ENCODE results near the gene CRIM1. TPM values are rescaled to one million over a fixed set of nuclear protein-coding genes. Genes with fewer than 3 reads are reported as not detected.

CRIM1 gene
- total and polyA plus RNA-seq, 2 experiments from 2014 or later: 76.4 to 485 TPM

- Histone ChIP-seq H4K20me1 (ENCODE audit: insufficient read depth) (no peaks in the 10 kb centered on the region), H3F3A (ENCODE audit: insufficient read depth) (peaks cover 69% of the 10 kb centered on the region), H3K27me3 (replicated peaks; ENCODE audit: insufficient read depth) (no peaks in the 10 kb centered on the region), H3K27ac (peak overlapping the region; percentile 84), H3K9me2 (ENCODE audit: insufficient read depth) (no peaks in the 10 kb centered on the region), H3K4me3 (no peak overlapping the region), H3K9me3 (ENCODE audit: low read depth) (no peaks in the 10 kb centered on the region), H3K4me2 (ENCODE audit: unreplicated experiment) (no peak overlapping the region), H3K36me3 (ENCODE audit: low read depth) (peaks cover 18% of the 10 kb centered on the region), H3K9ac (no peak overlapping the region), H3K79me2 (ENCODE audit: insufficient read depth) (peaks cover 76% of the 10 kb centered on the region), H2AFZ (no peak overlapping the region), H3K4me1 (ENCODE audit: insufficient read depth) (peaks cover 67% of the 10 kb centered on the region)
- no peak for TF ChIP-seq EZH2phosphoT487 (IDR thresholded peaks at IDR 0.05; ENCODE audit: insufficient read depth, low read depth)
- TF ChIP-seq EZH2 (IDR thresholded peaks at IDR 0.05; ENCODE audit: insufficient read depth, poor library complexity, severe bottlenecking): no peak
- in situ Hi-C loops (cut with MboI): loop anchor here (25.0 kb wide), 1 partner anchor 220 kb away; no protein-coding TSS in a partner anchor
- WGBS, 2 experiments (ENCODE audit: low coverage in 1 of 2, low lambda C conversion rate in 2 of 2, missing lambda C conversion rate in 2 of 2): 89 to 93% methylated on average over 4 of the region's 4 CpGs
- DNase-seq: no peak
These were observed 211.3 kb downstream of the CRIM1 start for GRCh38 chr2:36566887-36567286.

GRCh38 chr2:36567711-36568408 is 212.3 kb downstream of the CRIM1 start:
- H3K79me2 ChIP-seq (ENCODE audit: insufficient read depth): peaks cover 86% of the 10 kb centered on the region
- peak overlapping the region; percentile 84 for H3K4me2 ChIP-seq (ENCODE audit: unreplicated experiment)
- no peak overlapping the region for H3K4me3 ChIP-seq
- peak overlapping the region; percentile 84 for H3K27ac ChIP-seq
- H3F3A ChIP-seq (ENCODE audit: insufficient read depth): peaks cover 63% of the 10 kb centered on the region
- H3K36me3 ChIP-seq (ENCODE audit: low read depth): peaks cover 18% of the 10 kb centered on the region
- H3K9ac ChIP-seq: peak overlapping the region; percentile 60
- peaks cover 57% of the 10 kb centered on the region for H3K4me1 ChIP-seq (ENCODE audit: insufficient read depth)
- no peak for DNase-seq
- 97 to 99% methylated on average over 6 of the region's 6 CpGs for WGBS, 2 experiments (ENCODE audit: low coverage in 1 of 2, low lambda C conversion rate in 2 of 2, missing lambda C conversion rate in 2 of 2)
- no peak for TF ChIP-seq EZH2phosphoT487 (IDR thresholded peaks at IDR 0.05; ENCODE audit: insufficient read depth, low read depth)
- no peak for TF ChIP-seq EZH2 (IDR thresholded peaks at IDR 0.05; ENCODE audit: insufficient read depth, poor library complexity, severe bottlenecking)
- H3K9me3 ChIP-seq (ENCODE audit: low read depth): no peaks in the 10 kb centered on the region
- no peak overlapping the region for H2AFZ ChIP-seq
- H3K9me2 ChIP-seq (ENCODE audit: insufficient read depth): no peaks in the 10 kb centered on the region
- H4K20me1 ChIP-seq (ENCODE audit: insufficient read depth): no peaks in the 10 kb centered on the region
- no peaks in the 10 kb centered on the region for H3K27me3 ChIP-seq (replicated peaks; ENCODE audit: insufficient read depth)
- in situ Hi-C loops (cut with MboI): loop anchor here (25.0 kb wide), 1 partner anchor 219 kb away; no protein-coding TSS in a partner anchor

GRCh38 chr2:36568516-36569246 is 213.1 kb downstream of the CRIM1 start:
- DNase-seq: peak; percentile 74
- H3K79me2 ChIP-seq (ENCODE audit: insufficient read depth): peaks cover 87% of the 10 kb centered on the region
- no peaks in the 10 kb centered on the region for H3K27me3 ChIP-seq (replicated peaks; ENCODE audit: insufficient read depth)
- peaks cover 24% of the 10 kb centered on the region for H3K36me3 ChIP-seq (ENCODE audit: low read depth)
- TF ChIP-seq EZH2 (IDR thresholded peaks at IDR 0.05; ENCODE audit: insufficient read depth, poor library complexity, severe bottlenecking) (no peak), EZH2phosphoT487 (IDR thresholded peaks at IDR 0.05; ENCODE audit: insufficient read depth, low read depth) (no peak)
- no peaks in the 10 kb centered on the region for H3K9me3 ChIP-seq (ENCODE audit: low read depth)
- peak overlapping the region; percentile 48 for H3K4me3 ChIP-seq
- H3K27ac ChIP-seq: peak overlapping the region; percentile 84
- peak overlapping the region; percentile 84 for H3K4me2 ChIP-seq (ENCODE audit: unreplicated experiment)
- no peaks in the 10 kb centered on the region for H4K20me1 ChIP-seq (ENCODE audit: insufficient read depth)
- in situ Hi-C loops (cut with MboI): loop anchor here (25.0 kb wide), 1 partner anchor 219 kb away; no protein-coding TSS in a partner anchor
- H3K9ac ChIP-seq: peak overlapping the region; percentile 60
- peaks cover 49% of the 10 kb centered on the region for H3K4me1 ChIP-seq (ENCODE audit: insufficient read depth)
- H2AFZ ChIP-seq: 0 out of 2 replicates have a peak overlapping the region, but pooled peaks have one; percentile 9
- 4 to 8% methylated on average over 6 of the region's 6 CpGs for WGBS, 2 experiments (ENCODE audit: low coverage in 1 of 2, low lambda C conversion rate in 2 of 2, missing lambda C conversion rate in 2 of 2)
- peaks cover 63% of the 10 kb centered on the region for H3F3A ChIP-seq (ENCODE audit: insufficient read depth)
- H3K9me2 ChIP-seq (ENCODE audit: insufficient read depth): no peaks in the 10 kb centered on the region

- H3K4me1 ChIP-seq (ENCODE audit: insufficient read depth): peaks cover 42% of the 10 kb centered on the region
- H3F3A ChIP-seq (ENCODE audit: insufficient read depth): peaks cover 62% of the 10 kb centered on the region
- H3K4me3 ChIP-seq: peak overlapping the region; percentile 48
- peak overlapping the region; percentile 32 for H2AFZ ChIP-seq
- H3K36me3 ChIP-seq (ENCODE audit: low read depth): peaks cover 31% of the 10 kb centered on the region
- H3K9me3 ChIP-seq (ENCODE audit: low read depth): no peaks in the 10 kb centered on the region
- H3K27ac ChIP-seq: peak overlapping the region; percentile 84
- TF ChIP-seq EZH2 (IDR thresholded peaks at IDR 0.05; ENCODE audit: insufficient read depth, poor library complexity, severe bottlenecking) (no peak), EZH2phosphoT487 (IDR thresholded peaks at IDR 0.05; ENCODE audit: insufficient read depth, low read depth) (no peak)
- peak overlapping the region; percentile 60 for H3K9ac ChIP-seq
- WGBS, 2 experiments (ENCODE audit: low coverage in 1 of 2, low lambda C conversion rate in 2 of 2, missing lambda C conversion rate in 2 of 2): 37 to 38% methylated on average over 3 of the region's 3 CpGs
- in situ Hi-C loops (cut with MboI): loop anchor here (25.0 kb wide), 1 partner anchor 218 kb away; no protein-coding TSS in a partner anchor
- peak overlapping the region; percentile 84 for H3K4me2 ChIP-seq (ENCODE audit: unreplicated experiment)
- H3K27me3 ChIP-seq (replicated peaks; ENCODE audit: insufficient read depth): no peaks in the 10 kb centered on the region
- DNase-seq: peak; percentile 41
- peaks cover 87% of the 10 kb centered on the region for H3K79me2 ChIP-seq (ENCODE audit: insufficient read depth)
- H3K9me2 ChIP-seq (ENCODE audit: insufficient read depth): no peaks in the 10 kb centered on the region
- H4K20me1 ChIP-seq (ENCODE audit: insufficient read depth): no peaks in the 10 kb centered on the region
These were observed 213.8 kb downstream of the CRIM1 start for GRCh38 chr2:36569267-36569856.

Measured in GM23248 (cell line).